ENCODE results near the gene TUBA3E.
"Not testable (repeated sequence)": the region's sequence is repeated elsewhere in the genome, so short reads cannot be mapped to it uniquely, and the experiment has no call there.

TUBA3E gene

GRCh38 chr2:130231656-130232055, 33.4 kb upstream of the TUBA3E start:
- H3K4me3 ChIP-seq (ENCODE audit: low read depth, low read length): no peak overlapping the region
- ChIA-PET CTCF (no interaction called here), POLR2A (no interaction called here)
- no peak for TF ChIP-seq CTCF (IDR thresholded peaks at IDR 0.05; ENCODE audit: insufficient read depth, low read length, missing control alignments)
- no peak for DNase-seq (ENCODE audit: low read depth, low spot score)

GRCh38 chr2:130230907-130231306, 32.7 kb upstream of the TUBA3E start:
- CTCF ChIA-PET; H3K4me3 ChIP-seq (ENCODE audit: low read depth, low read length); POLR2A ChIA-PET; DNase-seq (ENCODE audit: low read depth, low spot score): not testable (repeated sequence)

- POLR2A ChIA-PET; CTCF ChIA-PET; DNase-seq (ENCODE audit: low read depth, low spot score); H3K4me3 ChIP-seq (ENCODE audit: low read depth, low read length): not testable (repeated sequence)
These were observed 32.1 kb upstream of the TUBA3E start for GRCh38 chr2:130230376-130230775.

GRCh38 chr2:130229161-130229510, 30.9 kb upstream of the TUBA3E start:
- DNase-seq (ENCODE audit: low read depth, low spot score); POLR2A ChIA-PET; CTCF ChIA-PET; H3K4me3 ChIP-seq (ENCODE audit: low read depth, low read length): not testable (repeated sequence)

DNA sequence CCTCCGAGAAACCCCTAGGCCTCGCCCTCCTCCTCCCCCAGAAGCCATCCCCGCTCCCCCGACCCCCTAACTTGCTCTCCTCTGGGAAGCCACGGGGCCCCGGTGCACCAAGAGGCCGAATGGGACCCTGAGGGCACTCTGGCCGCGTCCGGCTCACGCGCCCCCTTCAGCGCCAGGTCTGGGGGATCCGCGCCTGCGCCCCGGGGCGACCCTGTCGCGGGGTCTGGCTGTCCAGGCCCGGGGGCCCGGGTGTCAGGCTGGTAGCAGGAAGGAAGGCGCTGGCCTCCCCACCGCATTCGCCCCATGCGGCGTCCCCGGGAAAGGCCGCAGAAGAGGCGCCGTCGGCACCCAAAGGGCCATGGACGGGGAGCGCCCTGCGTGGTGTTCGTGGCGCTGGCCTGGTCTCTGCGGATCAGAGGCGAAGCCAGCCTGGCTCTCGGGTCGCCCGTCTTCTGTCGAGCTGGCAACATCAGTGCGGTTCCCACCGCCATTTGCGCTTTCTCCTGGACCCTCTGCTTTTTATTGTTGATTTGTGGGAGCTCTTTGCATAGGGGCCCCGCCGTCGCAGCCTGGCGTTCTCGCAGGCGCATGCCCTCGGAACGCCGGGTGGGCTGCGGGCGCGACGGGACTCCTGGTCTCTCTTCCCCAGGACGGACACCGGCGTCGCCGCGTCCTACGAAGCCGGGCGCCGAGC, 30.4 kb upstream of the TUBA3E start:
- H3K4me3 ChIP-seq (ENCODE audit: low read depth, low read length); POLR2A ChIA-PET; DNase-seq (ENCODE audit: low read depth, low spot score); CTCF ChIA-PET: not testable (repeated sequence)

- DNase-seq (ENCODE audit: low read depth, low spot score); POLR2A ChIA-PET; H3K4me3 ChIP-seq (ENCODE audit: low read depth, low read length); CTCF ChIA-PET: not testable (repeated sequence)
These were observed 29.8 kb upstream of the TUBA3E start for GRCh38 chr2:130228005-130228404.

- DNase-seq (ENCODE audit: low read depth, low spot score); H3K4me3 ChIP-seq (ENCODE audit: low read depth, low read length); CTCF ChIA-PET; POLR2A ChIA-PET: not testable (repeated sequence)
These were observed 24.3 kb upstream of the TUBA3E start for GRCh38 chr2:130222523-130222922.

GRCh38 chr2:130220505-130220904, 22.3 kb upstream of the TUBA3E start:
- H3K4me3 ChIP-seq (ENCODE audit: low read depth, low read length); POLR2A ChIA-PET; DNase-seq (ENCODE audit: low read depth, low spot score); CTCF ChIA-PET: not testable (repeated sequence)

DNA sequence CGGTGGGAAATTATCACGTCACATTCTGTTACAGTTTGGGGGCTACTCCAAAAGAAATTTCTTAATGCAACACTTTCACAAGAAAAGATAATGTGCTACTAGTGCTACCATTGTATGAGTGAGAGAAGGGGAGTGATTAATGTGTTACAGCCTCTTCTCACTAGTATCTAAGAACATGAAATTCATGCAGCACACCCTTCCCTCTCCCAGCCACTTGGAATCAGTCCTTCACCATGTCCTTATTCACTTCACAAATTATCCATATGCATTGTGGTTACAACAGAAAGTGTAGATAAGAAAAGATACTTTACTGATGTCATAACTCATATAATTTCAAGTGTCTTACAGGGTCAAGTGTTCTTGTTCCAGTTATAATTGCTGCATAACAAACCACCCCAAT, 20.9 kb upstream of the TUBA3E start:
- CTCF ChIA-PET; H3K4me3 ChIP-seq (ENCODE audit: low read depth, low read length); POLR2A ChIA-PET; DNase-seq (ENCODE audit: low read depth, low spot score): not testable (repeated sequence)

DNA sequence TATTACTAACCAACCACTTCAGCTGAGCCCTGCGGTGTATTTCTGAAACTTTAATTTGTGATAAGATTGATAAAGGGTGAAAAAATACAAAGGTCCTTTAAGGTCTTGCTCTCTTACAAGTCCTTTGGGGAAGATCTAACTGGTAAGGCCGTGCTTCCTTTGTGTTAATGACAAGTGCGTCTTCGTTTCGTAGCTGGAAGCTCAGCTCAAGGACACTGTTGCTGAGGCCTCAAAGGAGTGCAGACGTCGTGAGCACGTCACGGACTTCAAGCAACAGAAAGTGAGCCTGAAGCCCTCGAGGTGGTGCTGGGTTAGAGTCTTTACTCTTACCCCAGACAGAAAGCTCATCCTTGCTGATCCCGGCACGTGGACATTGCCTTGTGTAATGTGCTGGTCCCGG, 8.8 kb upstream of the TUBA3E start:
- POLR2A ChIA-PET; DNase-seq (ENCODE audit: low read depth, low spot score); H3K4me3 ChIP-seq (ENCODE audit: low read depth, low read length); CTCF ChIA-PET: not testable (repeated sequence)

- DNase-seq (ENCODE audit: low read depth, low spot score); H3K4me3 ChIP-seq (ENCODE audit: low read depth, low read length); POLR2A ChIA-PET; CTCF ChIA-PET: not testable (repeated sequence)
These were observed 4.9 kb upstream of the TUBA3E start for GRCh38 chr2:130203150-130203549.

DNA sequence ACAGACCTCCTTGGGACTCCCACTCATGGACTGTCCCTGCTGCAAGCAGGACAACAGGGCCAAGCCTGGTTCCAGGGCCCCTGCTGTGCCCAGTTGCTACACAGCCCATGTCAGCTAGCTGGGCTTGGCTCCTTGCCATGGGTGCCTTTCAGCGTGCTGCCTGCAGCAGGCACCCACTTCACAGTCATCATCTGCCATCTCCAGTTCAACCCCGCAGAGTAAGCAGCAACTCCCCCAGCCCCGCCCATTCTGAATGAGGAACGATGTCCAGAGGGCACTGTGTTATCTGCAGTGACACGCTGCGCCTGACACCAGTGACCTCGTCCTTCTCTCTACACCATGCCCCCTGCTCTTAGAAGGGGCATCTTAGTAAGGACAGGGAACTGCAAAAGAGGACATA, 4.3 kb upstream of the TUBA3E start:
- H3K4me3 ChIP-seq (ENCODE audit: low read depth, low read length); POLR2A ChIA-PET; DNase-seq (ENCODE audit: low read depth, low spot score); CTCF ChIA-PET: not testable (repeated sequence)

- DNase-seq (ENCODE audit: low read depth, low spot score); CTCF ChIA-PET; H3K4me3 ChIP-seq (ENCODE audit: low read depth, low read length); POLR2A ChIA-PET: not testable (repeated sequence)
These were observed 2.2 kb downstream of the TUBA3E start for GRCh38 chr2:130196052-130196451.

DNA sequence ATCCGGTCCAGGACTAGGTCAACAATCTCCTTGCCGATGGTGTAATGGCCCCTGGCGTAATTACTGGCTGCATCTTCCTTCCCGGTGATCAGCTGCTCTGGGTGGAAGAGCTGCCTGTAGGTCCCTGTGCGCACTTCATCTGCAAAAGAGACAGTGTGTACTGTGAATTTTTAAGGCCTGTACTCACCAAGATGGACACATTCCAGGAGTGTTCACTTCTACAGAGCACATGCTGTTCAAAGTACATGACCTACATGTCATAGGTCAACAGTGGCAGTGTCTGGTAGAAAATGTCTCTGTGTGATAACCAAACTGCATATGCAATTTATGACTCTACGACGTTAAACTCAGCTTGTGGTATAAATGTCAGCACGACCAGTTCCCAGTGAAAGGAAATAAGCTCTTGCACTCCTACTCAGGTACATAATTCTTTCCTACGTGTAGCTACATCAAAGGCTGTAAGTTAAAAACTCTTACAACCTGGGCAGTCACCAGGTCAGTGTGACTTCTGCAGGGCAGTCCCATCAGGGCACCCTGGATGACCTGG, 3.1 kb downstream of the TUBA3E start:
- DNase-seq (ENCODE audit: low read depth, low spot score); POLR2A ChIA-PET; H3K4me3 ChIP-seq (ENCODE audit: low read depth, low read length); CTCF ChIA-PET: not testable (repeated sequence)

- CTCF ChIA-PET; DNase-seq (ENCODE audit: low read depth, low spot score); POLR2A ChIA-PET; H3K4me3 ChIP-seq (ENCODE audit: low read depth, low read length): not testable (repeated sequence)
These were observed 4.4 kb downstream of the TUBA3E start for GRCh38 chr2:130193824-130194223.

- DNase-seq (ENCODE audit: low read depth, low spot score): not testable (repeated sequence)
These were observed 5.8 kb downstream of the TUBA3E start for GRCh38 chr2:130192451-130192850.

GRCh38 chr2:130191319-130191718, 6.9 kb downstream of the TUBA3E start:
- CTCF ChIA-PET: interaction anchor here (1.4 kb wide), 1 partner anchor 10 kb away, joined by 4 read pairs; the partner anchor contains the start of genes MZT2B and SMPD4
- H3K4me3 ChIP-seq (ENCODE audit: low read depth, low read length); DNase-seq (ENCODE audit: low read depth, low spot score); POLR2A ChIA-PET: not testable (repeated sequence)

More at GRCh38 chr2:130192451-130192850, 5.8 kb downstream of the TUBA3E start:
- H3K4me3 ChIP-seq (ENCODE audit: low read depth, low read length); CTCF ChIA-PET; POLR2A ChIA-PET: not testable (repeated sequence)

Measured in AG04449 (cell line).